Measurements from ENCODE around the gene CD2BP2. TPM values are rescaled to one million over a fixed set of nuclear protein-coding genes. Genes with fewer than 3 reads are reported as not detected.

CD2BP2 gene
- total RNA-seq (10 to 100 TPM; 37.5 to 77.0 (median 64.6) TPM), polyA plus RNA-seq (10 to 100 TPM; 18.7 to 24.4 TPM), total RNA-seq (53.0 reads per million, percentile 72 among the genes with 10 or more reads in this experiment)

DNA sequence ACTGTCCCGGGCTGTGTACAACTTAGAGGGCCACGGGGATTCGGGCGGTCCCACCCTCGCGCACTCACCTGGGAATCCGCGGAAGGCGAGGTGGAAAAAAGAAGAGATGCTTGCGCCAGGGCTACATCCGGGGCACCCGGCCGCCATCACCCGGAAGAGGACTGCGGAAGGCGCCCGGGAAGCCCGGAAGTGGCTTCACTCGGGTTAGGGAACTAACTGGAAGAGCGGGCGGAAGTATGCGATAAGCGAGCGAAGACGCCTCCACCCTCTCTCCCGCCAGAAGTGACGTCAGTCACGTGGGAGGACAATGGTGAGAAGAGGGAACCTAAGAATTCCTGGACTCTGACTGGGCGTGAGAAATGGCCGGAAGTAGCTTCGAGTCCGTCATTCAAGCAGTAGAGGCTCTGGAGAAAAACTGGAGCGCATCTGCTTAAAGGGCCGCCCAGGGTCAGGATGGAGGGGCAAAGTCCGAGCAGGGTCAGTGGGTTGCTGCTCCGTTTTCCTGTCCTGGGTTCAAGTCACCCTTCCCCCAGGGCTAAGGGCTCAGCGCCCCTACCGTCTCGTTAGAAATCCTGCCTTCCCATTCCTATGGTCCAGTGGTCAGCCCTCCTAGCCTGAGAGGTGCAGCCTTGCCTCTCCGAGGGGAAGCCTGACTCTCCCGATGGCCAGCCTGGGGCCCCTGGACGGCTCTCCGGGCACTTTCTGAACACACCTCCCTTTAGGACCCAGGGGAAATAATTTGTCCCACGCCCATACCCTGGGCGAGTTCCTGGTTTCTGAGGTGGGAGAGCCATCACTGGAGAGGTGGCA, at the start of gene CD2BP2:
Gene CD2BP2 (minus strand): TSS at position 165 of the 810 bp plus-strand sequence. CDS start 627 bp downstream, outside the sequence.
- ATAC-seq (peak; percentile 92), DNase-seq (peak; percentile 75 to 91 (median 86))
- no peaks in the 10 kb centered on the region for H3K9me3 ChIP-seq (ENCODE audit: control insufficient read depth in 2 of 3, low read length in 3 of 3)
- peaks cover 0 to 73% (median 22%) of the 10 kb centered on the region in 3 experiments for H3K36me3 ChIP-seq (ENCODE audit: control insufficient read depth in 2 of 3, insufficient read depth in 3 of 3, low read length in 3 of 3)
- CTCF ChIA-PET, result interaction anchor here (1.1 kb wide), 1 partner anchor 20 kb away, joined by 3 read pairs; no protein-coding TSS in a partner anchor
- H3K4me3 ChIP-seq (ENCODE audit: low read length), result peak within 1 kb of the TSS; percentile 82
- H3K27me3 ChIP-seq (ENCODE audit: control insufficient read depth in 2 of 2, insufficient read depth in 2 of 2, low read length in 2 of 2), result no peaks in the 10 kb centered on the region
- Mint-ChIP-seq H3K4me3 (peak within 1 kb of the TSS; percentile 90 to 100 (median 96)), H3K27ac (peak within 1 kb of the TSS; percentile 95 to 99 (median 98)), H3K9me3 (no peaks in the 10 kb centered on the region), H3K27me3 (peaks cover 0 to 2% (median 0%) of the 10 kb centered on the region in 5 donors), H3K36me3 (peaks cover 0 to 29% (median 3%) of the 10 kb centered on the region in 5 donors), H3K4me1 (peaks cover 10 to 45% (median 28%) of the 10 kb centered on the region in 7 donors)
- peaks cover 16 to 18% of the 10 kb centered on the region in 2 donors for H3K4me1 ChIP-seq (ENCODE audit: control insufficient read depth in 2 of 2, insufficient read depth in 2 of 2, low read length in 2 of 2)
- intact Hi-C loops (cut with micrococcal nuclease), result loop anchor here (1.0 to 2.0 kb wide), 6 partner anchors 15 to 53 kb away; partner anchors contain the start of genes TBC1D10B (in 1 of the 2) and ZNF771 (in 1 of the 2)
- POLR2A ChIA-PET, result interaction anchor here (0.8 to 4.9 kb wide), 12 partner anchors 11 to 289 kb away, joined by 3 to 22 read pairs (median 4); partner anchors contain the start of genes ALDOA, SEPTIN1, TBC1D10B and ZNF48
- H3K27ac ChIP-seq (ENCODE audit: low read depth, low read length), result peak within 1 kb of the TSS; percentile 92

DNA sequence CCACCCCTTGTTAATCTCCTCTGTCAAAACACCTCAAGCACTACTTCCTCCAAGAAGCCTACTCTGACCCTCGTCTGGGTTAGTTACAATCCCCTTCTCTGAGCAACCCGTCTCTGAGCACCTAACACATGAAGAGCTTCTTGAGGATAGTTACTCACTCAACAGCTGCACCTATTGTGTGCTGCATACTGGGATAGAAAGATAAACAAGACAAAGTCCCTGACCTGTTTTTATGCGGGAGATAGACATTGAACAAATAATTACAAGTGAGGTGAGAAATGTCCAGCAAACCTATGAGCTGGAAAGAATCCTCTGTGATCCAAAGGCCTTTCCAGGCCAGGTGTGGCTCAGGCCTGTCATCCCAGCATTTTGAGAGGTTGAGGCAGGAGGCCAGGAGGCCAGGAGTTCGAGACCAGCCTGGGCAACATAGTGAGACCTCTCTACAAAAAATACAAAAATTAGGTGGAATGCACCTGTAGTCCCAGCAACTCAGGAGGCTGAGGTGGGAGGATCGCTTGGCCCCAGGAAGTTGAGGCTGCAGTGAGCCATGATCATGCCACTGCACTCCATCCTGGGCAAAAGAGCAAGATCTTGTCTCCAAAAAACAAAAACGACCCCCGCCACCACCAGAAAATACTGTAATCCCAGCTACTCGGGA, 46.8 kb upstream of the CD2BP2 start:
- CTCF ChIA-PET, result interaction anchor here (0.6 to 1.2 kb wide), 3 partner anchors 10 to 389 kb away, joined by 3 to 6 read pairs (median 3); no protein-coding TSS in a partner anchor
- Mint-ChIP-seq H3K27ac (peak overlapping the region in 3 of 9 donors; percentile 46 to 85 (median 59)), H3K36me3 (peaks cover 0 to 5% (median 3%) of the 10 kb centered on the region in 5 donors), H3K4me1 (peaks cover 16 to 30% (median 27%) of the 10 kb centered on the region in 7 donors), H3K27me3 (peaks cover 0 to 4% (median 0%) of the 10 kb centered on the region in 5 donors), H3K4me3 (peak overlapping the region; percentile 54 to 93 (median 88)), H3K9me3 (peaks cover 0 to 4% (median 0%) of the 10 kb centered on the region in 11 donors)
- no peaks in the 10 kb centered on the region for H3K9me3 ChIP-seq (ENCODE audit: control insufficient read depth in 2 of 3, low read length in 3 of 3)
- no peak overlapping the region for H3K4me3 ChIP-seq (ENCODE audit: low read length)
- H3K4me1 ChIP-seq (ENCODE audit: control insufficient read depth in 2 of 2, insufficient read depth in 2 of 2, low read length in 2 of 2), result peaks cover 6 to 10% of the 10 kb centered on the region in 2 donors
- H3K27ac ChIP-seq (ENCODE audit: low read depth, low read length), result no peak overlapping the region
- peaks cover 0 to 18% (median 0%) of the 10 kb centered on the region in 3 experiments for H3K36me3 ChIP-seq (ENCODE audit: control insufficient read depth in 2 of 3, insufficient read depth in 3 of 3, low read length in 3 of 3)
- H3K27me3 ChIP-seq (ENCODE audit: control insufficient read depth in 2 of 2, insufficient read depth in 2 of 2, low read length in 2 of 2), result no peaks in the 10 kb centered on the region
- ATAC-seq, result no peak
- no peak for DNase-seq
- POLR2A ChIA-PET, result interaction anchor here (0.6 to 14.0 kb wide), 5 partner anchors 13 to 464 kb away, joined by 3 to 254 read pairs (median 5); partner anchors contain the start of gene SEPTIN1
- intact Hi-C loops (cut with micrococcal nuclease), result loop anchor here (10.0 kb wide), 3 partner anchors 307 to 427 kb away; partner anchors contain the start of genes ALDOA (in 1 of the 2), TAOK2 (in 1 of the 2), TBX6 (in 1 of the 2) and YPEL3 (in 1 of the 2)

DNA sequence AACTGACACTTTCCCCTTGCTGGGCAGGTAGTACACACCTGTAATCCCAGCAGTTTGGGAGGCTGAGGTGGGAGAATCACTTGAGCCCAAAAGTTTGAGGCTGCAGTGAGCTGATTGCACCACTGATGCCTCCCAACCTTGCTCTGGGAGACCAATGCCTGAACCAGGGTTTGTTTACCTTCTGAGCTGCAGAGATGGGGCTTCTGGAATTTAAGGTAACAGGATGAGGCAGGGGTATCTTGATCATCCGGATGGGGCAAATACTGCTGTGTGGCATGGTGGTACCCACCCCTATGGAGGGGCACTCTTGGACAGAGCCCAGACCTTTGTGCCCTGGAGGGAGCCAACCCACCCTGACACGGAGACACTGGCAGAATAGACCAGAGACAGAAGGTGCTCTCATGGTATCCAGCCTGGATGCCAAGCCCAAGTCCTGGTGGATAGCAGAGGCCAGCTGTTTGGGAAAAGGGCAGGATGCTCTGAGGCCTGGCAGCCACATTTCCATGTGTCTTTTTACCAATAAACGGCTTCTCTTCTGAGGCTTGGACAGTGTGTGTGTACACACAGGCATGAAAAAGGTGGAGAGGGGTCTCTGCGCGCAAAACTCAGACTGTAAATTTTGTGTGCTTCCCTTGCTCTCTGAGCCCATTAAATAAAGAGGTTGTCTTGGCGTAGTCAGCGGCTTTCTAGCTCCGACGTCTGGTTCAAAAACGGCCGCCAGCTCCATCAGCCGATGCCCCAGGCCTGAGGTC, 44.5 kb upstream of the CD2BP2 start:
- peak overlapping the region; percentile 72 to 93 (median 90) for H3K4me3 Mint-ChIP-seq
- no peaks in the 10 kb centered on the region for H3K27me3 Mint-ChIP-seq
- ATAC-seq (no peak), DNase-seq (no peak)
- Histone ChIP-seq H3K27me3 (ENCODE audit: control insufficient read depth in 2 of 2, insufficient read depth in 2 of 2, low read length in 2 of 2) (no peaks in the 10 kb centered on the region), H3K27ac (ENCODE audit: low read depth, low read length) (peak overlapping the region; percentile 70), H3K36me3 (ENCODE audit: control insufficient read depth in 2 of 3, insufficient read depth in 3 of 3, low read length in 3 of 3) (peaks cover 0 to 18% (median 0%) of the 10 kb centered on the region in 3 experiments), H3K4me3 (ENCODE audit: low read length) (peak overlapping the region; percentile 74), H3K4me1 (ENCODE audit: control insufficient read depth in 2 of 2, insufficient read depth in 2 of 2, low read length in 2 of 2) (peaks cover 11 to 18% of the 10 kb centered on the region in 2 donors), H3K9me3 (ENCODE audit: control insufficient read depth in 2 of 3, low read length in 3 of 3) (no peaks in the 10 kb centered on the region)
- intact Hi-C loops (cut with micrococcal nuclease), result loop anchor here (10.0 kb wide), 3 partner anchors 305 to 425 kb away; partner anchors contain the start of genes ALDOA (in 1 of the 2), TAOK2 (in 1 of the 2), TBX6 (in 1 of the 2) and YPEL3 (in 1 of the 2)
- peak overlapping the region in 8 of 9 donors; percentile 73 to 91 (median 84) for H3K27ac Mint-ChIP-seq
- peaks cover 27 to 41% (median 37%) of the 10 kb centered on the region in 7 donors for H3K4me1 Mint-ChIP-seq
- ChIA-PET POLR2A (interaction anchor here (0.6 to 14.0 kb wide), 6 partner anchors 10 to 256 kb away, joined by 3 to 254 read pairs (median 4); partner anchors contain the start of gene SEPTIN1), CTCF (interaction anchor here (0.9 to 2.1 kb wide), 2 partner anchors 10 to 29 kb away, joined by 4 read pairs; no protein-coding TSS in a partner anchor)
- no peaks in the 10 kb centered on the region for H3K9me3 Mint-ChIP-seq
- peaks cover 0 to 7% (median 4%) of the 10 kb centered on the region in 5 donors for H3K36me3 Mint-ChIP-seq

DNA sequence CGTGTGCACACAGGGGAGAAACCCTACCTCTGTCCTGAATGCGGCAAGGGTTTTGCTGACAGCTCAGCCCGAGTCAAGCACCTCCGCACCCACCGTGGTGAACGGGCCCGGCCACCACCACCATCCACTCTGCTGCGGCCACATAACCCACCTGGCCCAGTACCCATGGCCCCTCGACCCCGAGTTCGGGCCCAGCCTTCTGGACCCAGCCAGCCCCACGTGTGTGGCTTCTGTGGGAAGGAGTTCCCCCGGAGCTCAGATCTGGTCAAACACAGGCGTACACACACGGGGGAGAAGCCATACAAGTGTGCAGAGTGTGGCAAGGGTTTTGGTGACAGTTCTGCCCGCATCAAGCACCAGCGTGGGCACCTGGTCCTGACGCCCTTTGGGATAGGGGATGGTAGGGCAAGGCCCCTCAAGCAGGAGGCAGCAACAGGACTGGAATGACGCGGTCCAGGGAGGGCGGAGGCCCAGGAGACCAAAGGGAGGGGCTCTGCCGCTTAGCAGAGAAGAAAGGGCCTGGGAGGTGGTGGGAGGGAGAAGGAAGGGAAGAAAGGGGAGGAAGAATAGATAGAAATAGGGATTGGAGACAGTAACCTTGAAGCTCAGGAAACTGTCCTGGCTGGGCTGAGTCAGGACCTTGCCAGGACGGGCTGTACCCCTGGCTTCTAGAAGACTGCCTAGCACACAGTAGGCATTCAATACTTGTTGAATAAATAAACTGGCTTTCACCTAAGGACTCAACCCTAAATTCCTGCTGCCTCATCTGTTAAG, 43.7 kb upstream of the CD2BP2 start:
- H3K9me3 ChIP-seq (ENCODE audit: control insufficient read depth in 2 of 3, low read length in 3 of 3), result no peaks in the 10 kb centered on the region
- peaks cover 0 to 18% (median 0%) of the 10 kb centered on the region in 3 experiments for H3K36me3 ChIP-seq (ENCODE audit: control insufficient read depth in 2 of 3, insufficient read depth in 3 of 3, low read length in 3 of 3)
- Mint-ChIP-seq H3K36me3 (peaks cover 0 to 7% (median 4%) of the 10 kb centered on the region in 5 donors), H3K9me3 (no peaks in the 10 kb centered on the region), H3K4me3 (peak overlapping the region in 9 of 10 donors; percentile 47 to 92 (median 86)), H3K27me3 (no peaks in the 10 kb centered on the region), H3K4me1 (peaks cover 32 to 46% (median 41%) of the 10 kb centered on the region in 7 donors), H3K27ac (peak overlapping the region in 4 of 9 donors; percentile 17 to 85 (median 46))
- H3K4me1 ChIP-seq (ENCODE audit: control insufficient read depth in 2 of 2, insufficient read depth in 2 of 2, low read length in 2 of 2), result peaks cover 14 to 22% of the 10 kb centered on the region in 2 donors
- POLR2A ChIA-PET, result interaction anchor here (0.7 to 14.0 kb wide), 7 partner anchors 9 to 257 kb away, joined by 3 to 254 read pairs (median 5); partner anchors contain the start of genes SEPTIN1 and ZNF771
- no peaks in the 10 kb centered on the region for H3K27me3 ChIP-seq (ENCODE audit: control insufficient read depth in 2 of 2, insufficient read depth in 2 of 2, low read length in 2 of 2)
- ATAC-seq (no peak), DNase-seq (no peak)
- intact Hi-C loops (cut with micrococcal nuclease), result no loop called here
- no peak overlapping the region for H3K4me3 ChIP-seq (ENCODE audit: low read length)
- CTCF ChIA-PET, result interaction anchor here (0.9 to 1.1 kb wide), 2 partner anchors 8 to 11 kb away, joined by 3 to 4 read pairs; no protein-coding TSS in a partner anchor
- H3K27ac ChIP-seq (ENCODE audit: low read depth, low read length), result peak overlapping the region; percentile 70

All from naive thymus-derived CD4-positive, alpha-beta T cell (primary cell).